Psoas muscle (tissue), 8 donors: Measurements from ENCODE around the gene DEGS2. TPM values are rescaled to one million over a fixed set of nuclear protein-coding genes. Genes with fewer than 3 reads are reported as not detected.

Experiments used
- ATAC-seq, 4 donors: fragments of 200-7000 bp; cut with Tn5 transposase; one replicate each; pipeline ENCODE4 v1.9.1; 2020; ENCODE audit warnings: moderate library complexity in 3 of 4, mild to moderate bottlenecking in 2 of 4
- DNase-seq, 2 donors: peaks; one replicate each; pipeline ENCODE4 v3.0.0-alpha.2; 2020
- H3K27ac ChIP-seq: fragments of 200-600 bp; one replicate; pipeline ENCODE4 v1.8.0; 2022
- H3K27me3 ChIP-seq, 3 donors: fragments of 200-600 bp in 1 of 3; one replicate each; pipeline versions ENCODE4 v1.6.1 to v1.8.0; 2013 to 2022; ENCODE audit warnings: low read length in 2 of 3, mild to moderate bottlenecking in 2 of 3, moderate library complexity in 1 of 3; ENCODE audit not compliant: insufficient read depth in 3 of 3
- H3K36me3 ChIP-seq, 2 donors: fragments of 200-600 bp in 1 of 2; one replicate each; pipeline versions ENCODE4 v1.6.1 to v1.8.0; 2013 to 2022; ENCODE audit warnings: low read depth in 1 of 2, mild to moderate bottlenecking in 1 of 2, moderate library complexity in 1 of 2; ENCODE audit not compliant: insufficient read depth in 1 of 2
- H3K4me1 ChIP-seq: fragments of 200-600 bp; one replicate; pipeline ENCODE4 v1.8.0; 2022
- H3K4me3 ChIP-seq: fragments of 200-600 bp; one replicate; pipeline ENCODE4 v1.8.0; 2022; ENCODE audit warnings: mild to moderate bottlenecking
- H3K9me3 ChIP-seq: fragments of 200-600 bp; one replicate; pipeline ENCODE4 v1.8.0; 2022
- WGBS, 3 donors: extraction: QIAGEN DNeasy Blood & Tissue Kit; methylation state at CpG; one replicate each; pipeline versions ENCODE4 v1.1.6 to v1.1.7; 2013; 5-methylcytosine and 5-hydroxymethylcytosine counted together
- intact Hi-C, 2 donors: fragments of 100-400 bp; cut with DNase I; formaldehyde crosslinking; loops; one replicate each; pipeline versions ENCODE4 v1.11.0 to v1.14.2; 2022
- polyA plus RNA-seq, 3 donors: library from polyadenylated mRNA; stranded (reverse); fragments of 200-250 nt; gene quantifications; one replicate each; pipeline ENCODE4 v1.2.3, GENCODE V29; 2013
- total RNA-seq, 4 donors: library from RNA; stranded (reverse); fragmentation: NEBNext Ultra II Directional in 2 of 4; extraction: Animal tissue kit (Norgen Biotek cat#: 25700) in 2 of 4; gene quantifications; one replicate each; pipeline versions ENCODE4 v1.2.1 to v1.2.4, GENCODE V29; 2021 to 2023
- TF ChIP-seq, protein P1 (sequence below): fragments of 200-600 bp; IDR thresholded peaks from one replicate; pipeline ENCODE4 v1.8.0; 2022; ENCODE audit warnings: antibody characterized with exemption
- donor health status: healthy with polysubstance abuse.
- donor health status: DM: no; HTN: no; CAD: no; lungs with moderate emphysema.
- donor health status: Bipolar disorder and iron deficiency.
- donor health status: healthy.
- donor health status: DM: yes; HTN: yes; CAD: no.
- donor health status: DM: no; HTN: no; CAD: no.
- donor health status: DM: no; HTN: no; CAD: no.
- donor health status: DM: yes; HTN: yes; CAD: no.

DEGS2 gene
- total and polyA plus RNA-seq, 7 donors: 0.04 to 0.39 (median 0.24) TPM; not detected in 3

DNA sequence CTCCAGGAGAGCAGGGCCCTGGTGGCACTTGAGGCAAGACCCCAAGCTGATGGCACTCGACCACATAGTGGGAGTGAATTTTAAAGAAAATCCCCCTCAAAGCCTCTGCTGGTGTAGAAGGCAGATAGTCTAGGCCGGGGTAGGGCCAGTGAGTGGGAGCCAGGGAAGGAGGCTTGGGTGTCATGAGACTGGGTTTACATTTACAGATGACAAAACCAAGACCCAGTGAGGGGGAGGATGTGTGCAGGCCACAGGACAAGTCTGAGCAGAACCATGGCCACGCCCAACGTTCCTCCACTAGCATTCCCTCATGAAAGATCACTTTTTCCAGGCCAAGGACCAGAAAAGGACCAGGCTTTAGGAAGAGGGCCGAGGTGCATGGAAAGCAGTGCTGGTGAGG is 52.2 kb downstream of the DEGS2 start:
- H3K36me3 ChIP-seq: no peaks in the 10 kb centered on the region
- ATAC-seq (no peak), DNase-seq (no peak)
- TF ChIP-seq, protein P1, sequence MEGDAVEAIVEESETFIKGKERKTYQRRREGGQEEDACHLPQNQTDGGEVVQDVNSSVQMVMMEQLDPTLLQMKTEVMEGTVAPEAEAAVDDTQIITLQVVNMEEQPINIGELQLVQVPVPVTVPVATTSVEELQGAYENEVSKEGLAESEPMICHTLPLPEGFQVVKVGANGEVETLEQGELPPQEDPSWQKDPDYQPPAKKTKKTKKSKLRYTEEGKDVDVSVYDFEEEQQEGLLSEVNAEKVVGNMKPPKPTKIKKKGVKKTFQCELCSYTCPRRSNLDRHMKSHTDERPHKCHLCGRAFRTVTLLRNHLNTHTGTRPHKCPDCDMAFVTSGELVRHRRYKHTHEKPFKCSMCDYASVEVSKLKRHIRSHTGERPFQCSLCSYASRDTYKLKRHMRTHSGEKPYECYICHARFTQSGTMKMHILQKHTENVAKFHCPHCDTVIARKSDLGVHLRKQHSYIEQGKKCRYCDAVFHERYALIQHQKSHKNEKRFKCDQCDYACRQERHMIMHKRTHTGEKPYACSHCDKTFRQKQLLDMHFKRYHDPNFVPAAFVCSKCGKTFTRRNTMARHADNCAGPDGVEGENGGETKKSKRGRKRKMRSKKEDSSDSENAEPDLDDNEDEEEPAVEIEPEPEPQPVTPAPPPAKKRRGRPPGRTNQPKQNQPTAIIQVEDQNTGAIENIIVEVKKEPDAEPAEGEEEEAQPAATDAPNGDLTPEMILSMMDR: no peak
- 82 to 91% (median 88%) methylated on average over 5 of the region's 5 CpGs for WGBS, 3 donors
- H3K4me3 ChIP-seq: no peak overlapping the region
- peaks cover 22% of the 10 kb centered on the region for H3K4me1 ChIP-seq
- no peaks in the 10 kb centered on the region for H3K27me3 ChIP-seq
- H3K27ac ChIP-seq: no peak overlapping the region
- intact Hi-C loops: no loop called here
- H3K9me3 ChIP-seq: no peaks in the 10 kb centered on the region

DNA sequence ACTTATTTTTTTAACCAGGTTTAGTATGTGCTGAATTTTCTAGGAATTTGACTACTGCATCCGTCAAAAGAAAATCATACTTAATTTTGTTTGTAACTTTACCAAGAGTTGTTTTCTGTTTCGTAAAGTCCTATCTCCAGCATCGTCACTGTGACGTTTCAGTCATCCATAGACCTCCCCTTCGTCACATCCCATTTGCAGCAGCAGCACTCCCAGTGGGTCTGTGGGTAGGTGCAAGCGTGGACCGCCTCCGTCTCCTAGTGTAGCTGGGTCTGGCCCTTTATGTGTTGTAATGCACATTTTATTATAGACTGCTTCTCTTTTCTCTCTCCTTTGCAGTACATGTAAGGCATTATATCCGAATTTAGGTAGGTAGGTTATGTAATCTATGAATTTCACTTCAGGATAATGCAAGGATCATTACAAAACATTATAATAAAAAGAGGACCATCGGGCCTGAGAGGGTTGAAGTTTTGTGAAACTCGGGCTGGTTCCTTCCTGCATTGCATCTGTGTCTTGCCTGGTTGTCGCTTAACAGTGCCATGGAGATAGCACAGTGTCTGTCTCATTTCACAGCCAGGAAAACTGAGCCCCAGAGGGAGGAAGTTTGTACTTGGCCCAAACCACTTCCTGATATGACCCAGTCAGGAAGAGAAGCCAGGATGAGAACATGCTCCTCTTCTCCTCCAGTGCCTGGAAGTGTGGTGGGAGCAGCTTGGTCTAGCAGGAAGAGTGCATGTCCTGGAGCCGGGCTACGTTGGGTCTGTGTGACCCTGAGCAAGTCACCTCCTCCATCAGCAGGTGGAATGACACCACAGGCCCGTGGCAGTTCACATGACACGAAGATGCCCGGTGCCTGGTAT is 53.0 kb downstream of the DEGS2 start:
- Histone ChIP-seq H3K9me3 (no peaks in the 10 kb centered on the region), H3K27me3 (no peaks in the 10 kb centered on the region), H3K4me1 (peaks cover 22% of the 10 kb centered on the region), H3K27ac (no peak overlapping the region), H3K36me3 (no peaks in the 10 kb centered on the region), H3K4me3 (no peak overlapping the region)
- TF ChIP-seq, protein P1: no peak
- DNase-seq (no peak), ATAC-seq (no peak)
- intact Hi-C loops: no loop called here
- WGBS, 3 donors: 82 to 87% (median 85%) methylated on average over 17 of the region's 17 CpGs

DNA sequence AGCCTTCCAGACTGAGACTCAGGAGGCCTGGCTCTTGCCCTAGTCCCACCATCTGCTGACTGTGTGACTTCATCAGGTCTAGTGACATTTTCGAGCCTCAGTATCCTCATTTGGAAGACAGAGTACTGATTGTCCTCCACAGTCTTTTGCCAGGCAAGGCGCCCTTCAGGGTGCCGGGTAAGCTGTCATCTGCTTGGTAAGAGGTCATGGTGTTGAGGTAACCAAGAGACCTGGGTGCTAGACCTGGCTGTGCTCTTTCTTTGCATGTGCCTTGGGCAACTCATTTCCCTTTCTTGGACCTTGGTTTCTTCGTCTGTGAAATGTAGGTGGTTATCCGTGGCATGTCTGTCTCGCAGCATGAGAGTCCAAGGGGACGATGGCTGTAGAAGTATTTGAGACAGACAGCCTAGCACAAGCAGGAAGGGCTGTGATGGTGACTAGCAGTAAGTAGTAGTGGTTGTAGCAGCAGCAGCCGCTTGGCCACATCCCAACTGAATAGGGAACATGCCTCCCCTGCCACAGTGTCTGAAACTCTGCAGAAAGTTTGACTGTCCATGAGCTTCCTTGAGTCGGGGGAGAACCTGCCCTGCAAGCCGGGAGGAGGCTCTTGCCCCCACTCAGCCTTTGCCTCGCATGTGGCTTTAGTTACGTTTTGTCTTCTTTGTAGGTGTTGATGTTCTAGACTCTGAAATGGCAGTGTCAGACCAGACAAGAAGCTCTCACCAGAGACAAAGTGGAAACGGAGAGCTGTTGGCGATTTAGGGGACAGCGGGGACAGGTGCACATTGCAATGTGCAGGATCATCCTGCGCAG is 53.9 kb downstream of the DEGS2 start:
- no peaks in the 10 kb centered on the region for H3K9me3 ChIP-seq
- TF ChIP-seq, protein P1: no peak
- H3K27me3 ChIP-seq: no peaks in the 10 kb centered on the region
- no peaks in the 10 kb centered on the region for H3K36me3 ChIP-seq
- H3K27ac ChIP-seq: no peak overlapping the region
- intact Hi-C loops: no loop called here
- 89 to 92% (median 92%) methylated on average over 16 of the region's 16 CpGs for WGBS, 3 donors
- no peak overlapping the region for H3K4me3 ChIP-seq
- DNase-seq (no peak), ATAC-seq (no peak)
- peaks cover 22% of the 10 kb centered on the region for H3K4me1 ChIP-seq

DNA sequence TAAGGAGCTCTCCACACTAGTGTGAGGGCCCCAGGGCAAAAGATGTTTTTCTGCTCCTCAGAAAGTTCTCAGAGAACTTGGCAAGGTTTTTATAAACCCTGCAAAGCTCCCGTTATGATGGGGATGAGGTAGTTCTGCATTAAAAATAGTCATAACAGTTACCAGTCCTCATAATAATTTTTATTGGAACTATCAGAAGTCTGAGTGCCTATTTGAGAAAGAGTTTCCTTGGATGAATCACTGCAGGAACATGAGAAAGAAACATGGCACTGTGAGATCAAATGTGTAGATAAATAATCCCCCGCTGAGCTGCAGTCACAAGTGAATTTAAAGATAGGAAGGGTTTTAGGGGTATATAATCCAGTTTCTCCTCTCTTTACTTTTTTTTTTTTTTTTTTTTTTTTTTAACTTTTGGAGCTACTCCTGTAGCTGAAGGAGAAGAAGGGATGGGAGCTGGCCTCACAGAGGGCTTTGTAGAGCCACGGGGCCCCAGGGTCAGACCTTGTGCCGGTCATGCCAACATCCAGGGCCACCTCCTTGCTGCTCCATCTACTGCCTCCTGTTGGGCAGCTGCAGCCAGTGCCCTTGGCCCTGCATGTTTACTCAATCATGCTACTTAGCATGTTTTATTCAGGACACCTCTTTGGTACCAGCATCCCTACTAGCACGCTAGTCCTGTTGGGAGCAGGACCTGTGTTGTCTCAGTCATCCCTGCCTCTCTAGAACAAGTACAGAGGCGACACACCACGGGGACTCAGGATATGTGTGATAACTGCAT is 54.7 kb downstream of the DEGS2 start:
- 79 to 87% (median 83%) methylated on average over 7 of the region's 7 CpGs for WGBS, 3 donors
- H3K27me3 ChIP-seq: no peaks in the 10 kb centered on the region
- no peaks in the 10 kb centered on the region for H3K9me3 ChIP-seq
- DNase-seq: no peak
- no peak overlapping the region for H3K4me3 ChIP-seq
- no peak overlapping the region for H3K27ac ChIP-seq
- no peaks in the 10 kb centered on the region for H3K36me3 ChIP-seq
- ATAC-seq: no peak
- intact Hi-C loops: no loop called here
- peaks cover 22% of the 10 kb centered on the region for H3K4me1 ChIP-seq
- TF ChIP-seq, protein P1: no peak
